ENCODE data around the gene ZNF586. TPM values are rescaled to one million over a fixed set of nuclear protein-coding genes. Genes with fewer than 3 reads are reported as not detected.
A peak's percentile ranks its signal among the peaks of the same experiment; 100 is the strongest.
"Not testable (repeated sequence)": the region's sequence is repeated elsewhere in the genome, so short reads cannot be mapped to it uniquely, and the experiment has no call there.

ZNF586 gene
- total RNA-seq, 2 donors from 2014 or later: 15.1 to 17.0 TPM

- H3K27me3 ChIP-seq (ENCODE audit: control insufficient read depth, insufficient read depth, low read length, poor library complexity, severe bottlenecking): peaks cover 23% of the 10 kb centered on the region
These were observed 31.2 kb upstream of the ZNF586 start for GRCh38 chr19:57738320-57738719.

GRCh38 chr19:57738770-57739169, 30.7 kb upstream of the ZNF586 start:
- H3K36me3 Mint-ChIP-seq (ENCODE audit: low read depth): not testable (repeated sequence)

More at GRCh38 chr19:57738320-57738719, 31.2 kb upstream of the ZNF586 start:
- H3K4me1 ChIP-seq (ENCODE audit: control insufficient read depth, insufficient read depth, low read length); H3K9me3 Mint-ChIP-seq; H3K9me3 ChIP-seq (ENCODE audit: control insufficient read depth, low read length); H3K4me1 Mint-ChIP-seq; H3K4me3 Mint-ChIP-seq; H3K36me3 Mint-ChIP-seq (ENCODE audit: low read depth); H3K27ac ChIP-seq (ENCODE audit: low read depth, low read length); H3K36me3 ChIP-seq (ENCODE audit: control insufficient read depth, insufficient read depth, low read length); H3K4me3 ChIP-seq (ENCODE audit: low read length); H3K9ac ChIP-seq (ENCODE audit: extremely low read depth, low read length, poor library complexity, severe bottlenecking); H3K27ac Mint-ChIP-seq: not testable (repeated sequence)
- peak; percentile 74 for DNase-seq
- TF ChIP-seq CTCF (conservative IDR thresholded peaks at IDR 0.05): peak; percentile 83
- H3K27me3 Mint-ChIP-seq (ENCODE audit: insufficient read depth): peaks cover 37% of the 10 kb centered on the region
- WGBS, 2 experiments (ENCODE audit: insufficient coverage in 1 of 2, insufficient read length in 1 of 2): 9 to 16% methylated on average over 4 to 8 of the region's 10 CpGs

GRCh38 chr19:57746580-57747471, 22.6 kb upstream of the ZNF586 start, which contains the start of gene ZNF776:
Gene ZNF776, plus strand, starts transcription at chr19:57746815. Its CDS starts 244 bp downstream, at chr19:57747059.
- peaks cover 13% of the 10 kb centered on the region for H3K4me1 Mint-ChIP-seq
- H3K27me3 Mint-ChIP-seq (ENCODE audit: insufficient read depth): peaks cover 3% of the 10 kb centered on the region
- Histone ChIP-seq H3K27ac (ENCODE audit: low read depth, low read length) (peak within 1 kb of the TSS; percentile 38), H3K36me3 (ENCODE audit: control insufficient read depth, insufficient read depth, low read length) (peaks cover 37% of the 10 kb centered on the region), H3K4me1 (ENCODE audit: control insufficient read depth, insufficient read depth, low read length) (no peaks in the 10 kb centered on the region), H3K4me3 (ENCODE audit: low read length) (peak within 1 kb of the TSS; percentile 99), H3K9ac (ENCODE audit: extremely low read depth, low read length, poor library complexity, severe bottlenecking) (peak within 1 kb of the TSS; percentile 92), H3K9me3 (ENCODE audit: control insufficient read depth, low read length) (no peaks in the 10 kb centered on the region), H3K27me3 (ENCODE audit: control insufficient read depth, insufficient read depth, low read length, poor library complexity, severe bottlenecking) (no peaks in the 10 kb centered on the region)
- H3K9me3 Mint-ChIP-seq: peaks cover 10% of the 10 kb centered on the region
- peak within 1 kb of the TSS; percentile 98 for H3K27ac Mint-ChIP-seq
- no peak for TF ChIP-seq CTCF (conservative IDR thresholded peaks at IDR 0.05)
- WGBS, 2 experiments (ENCODE audit: insufficient coverage in 1 of 2, insufficient read length in 1 of 2): 2 to 4% methylated on average over 18 to 51 of the region's 51 CpGs
- DNase-seq: peak; percentile 93
- H3K4me3 Mint-ChIP-seq: peak within 1 kb of the TSS; percentile 100
- peaks cover 40% of the 10 kb centered on the region for H3K36me3 Mint-ChIP-seq (ENCODE audit: low read depth)

More at GRCh38 chr19:57738770-57739169, 30.7 kb upstream of the ZNF586 start:
- H3K4me1 ChIP-seq (ENCODE audit: control insufficient read depth, insufficient read depth, low read length); DNase-seq; H3K27ac Mint-ChIP-seq; H3K9me3 Mint-ChIP-seq; H3K4me1 Mint-ChIP-seq; H3K9me3 ChIP-seq (ENCODE audit: control insufficient read depth, low read length); H3K4me3 Mint-ChIP-seq; H3K36me3 ChIP-seq (ENCODE audit: control insufficient read depth, insufficient read depth, low read length); H3K27ac ChIP-seq (ENCODE audit: low read depth, low read length); H3K9ac ChIP-seq (ENCODE audit: extremely low read depth, low read length, poor library complexity, severe bottlenecking); H3K4me3 ChIP-seq (ENCODE audit: low read length): not testable (repeated sequence)
- H3K27me3 Mint-ChIP-seq (ENCODE audit: insufficient read depth): peaks cover 33% of the 10 kb centered on the region
- WGBS, 2 experiments (ENCODE audit: insufficient coverage in 1 of 2, insufficient read length in 1 of 2): 93 to 100% methylated on average over 1 to 7 of the region's 7 CpGs
- peaks cover 20% of the 10 kb centered on the region for H3K27me3 ChIP-seq (ENCODE audit: control insufficient read depth, insufficient read depth, low read length, poor library complexity, severe bottlenecking)
